Gastrocnemius medialis (tissue), 4 donors: ENCODE results near the gene GUK1.

Source experiments
- CTCF ChIP-seq, 5 experiments: fragments of 450-650 bp in 3 of 5; fragments of 200-600 bp in 2 of 5; sonication (generic) in 2 of 5; IDR thresholded peaks in 4 of 5; conservative IDR thresholded peaks in 1 of 5; 1 replicate in 4 of 5; 2 replicates in 1 of 5; pipeline ENCODE4 v1.5.1; 2016 to 2019; ENCODE audit warnings: antibody characterized with exemption in 5 of 5, mild to moderate bottlenecking in 3 of 5, moderate library complexity in 3 of 5
- POLR2A ChIP-seq, 2 donors: fragments of 450-650 bp; IDR thresholded peaks; one replicate each; pipeline ENCODE4 v1.6.1; 2017; ENCODE audit warnings: antibody characterized with exemption in 2 of 2, mild to moderate bottlenecking in 2 of 2, moderate library complexity in 2 of 2

GRCh38 chr1:228117335-228117734, 22.7 kb upstream of the GUK1 start:
- TF ChIP-seq CTCF (IDR thresholded peaks at IDR 0.05 in 4 of 5, conservative IDR thresholded peaks at IDR 0.05 in 1 of 5) (no peak), POLR2A (IDR thresholded peaks at IDR 0.05) (no peak)
